Tibial artery (tissue), 4 donors: Measurements from ENCODE around the gene MATN4.

Experiments used
- DNase-seq, 2 donors: peaks; one replicate each; pipeline ENCODE4 v3.0.0-alpha.2; 2019
- H3K27ac ChIP-seq, 2 donors: fragments of 200-600 bp; sonication (generic) in 1 of 2; 1 replicate in 1 of 2; 2 replicates in 1 of 2; pipeline ENCODE4 v1.5.1; 2018 to 2019; ENCODE audit warnings: mild to moderate bottlenecking in 1 of 2
- H3K27me3 ChIP-seq, 2 donors: fragments of 200-600 bp; sonication (generic) in 1 of 2; one replicate each; pipeline versions ENCODE4 v1.5.1 to v1.6.0; 2016 to 2019
- H3K36me3 ChIP-seq, 3 donors: fragments of 200-600 bp; sonication (generic) in 2 of 3; one replicate each; pipeline ENCODE4 v1.5.1; 2016 to 2019; ENCODE audit warnings: mild to moderate bottlenecking in 2 of 3
- H3K4me1 ChIP-seq, 4 donors: fragments of 200-600 bp; sonication (generic) in 2 of 4; 1 replicate in 3 of 4; 2 replicates in 1 of 4; pipeline ENCODE4 v1.5.1; 2016 to 2019
- H3K4me3 ChIP-seq, 2 donors: fragments of 200-600 bp; sonication (generic) in 1 of 2; 1 replicate in 1 of 2; 2 replicates in 1 of 2; pipeline ENCODE4 v1.5.1; 2018 to 2019; ENCODE audit warnings: mild to moderate bottlenecking in 2 of 2
- H3K9me3 ChIP-seq, 3 donors: fragments of 200-600 bp; sonication (generic) in 1 of 3; one replicate each; pipeline ENCODE4 v1.5.1; 2016 to 2019
- CTCF ChIP-seq, 2 experiments: fragments of 200-600 bp in 1 of 2; fragments of 450-650 bp in 1 of 2; IDR thresholded peaks; one replicate each; pipeline ENCODE4 v1.5.1; 2017 to 2019; ENCODE audit warnings: antibody characterized with exemption in 2 of 2, mild to moderate bottlenecking in 1 of 2, moderate library complexity in 1 of 2
- intact Hi-C: fragments of 100-400 bp; cut with DNase I; formaldehyde crosslinking; loops from one replicate; pipeline ENCODE4 v1.15.0; 2023; ENCODE audit warnings: low total_unique reads

The MATN4 gene

DNA sequence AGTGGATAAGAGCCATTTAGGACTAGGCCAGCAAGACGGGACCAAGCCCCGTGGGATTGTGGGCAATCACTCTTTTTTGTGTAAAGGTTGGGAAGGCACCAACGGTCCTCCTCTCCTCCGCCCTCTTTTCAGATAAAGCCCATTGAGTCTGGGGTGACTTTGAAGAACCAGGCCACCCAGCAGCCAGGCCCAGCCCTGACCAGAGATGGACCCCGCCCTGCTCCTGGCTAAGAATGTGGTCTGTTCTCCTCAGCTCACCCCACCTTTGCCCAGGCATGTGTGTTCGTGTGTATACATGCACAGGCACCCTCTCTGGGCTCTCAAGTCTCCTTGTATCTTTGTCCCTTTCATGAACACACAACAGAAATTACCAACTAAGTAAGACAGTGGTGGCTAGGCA, 31.0 kb upstream of the MATN4 start:
- peaks cover 5 to 89% (median 81%) of the 10 kb centered on the region in 4 donors for H3K4me1 ChIP-seq
- H3K9me3 ChIP-seq, result no peaks in the 10 kb centered on the region
- peak in 1 of 2 donors; percentile 51 for DNase-seq
- H3K27me3 ChIP-seq, result no peaks in the 10 kb centered on the region
- no peak for TF ChIP-seq CTCF (IDR thresholded peaks at IDR 0.05)
- intact Hi-C loops, result loop anchor here (5.0 kb wide), 1 partner anchor 737 kb away; no protein-coding TSS in a partner anchor
- no peak overlapping the region for H3K4me3 ChIP-seq
- H3K36me3 ChIP-seq, result peaks cover 3 to 23% (median 15%) of the 10 kb centered on the region in 3 donors
- peak overlapping the region; percentile 86 to 98 for H3K27ac ChIP-seq

GRCh38 chr20:45338121-45339030, 30.3 kb upstream of the MATN4 start:
- Histone ChIP-seq H3K4me1 (peaks cover 5 to 82% (median 74%) of the 10 kb centered on the region in 4 donors), H3K27me3 (no peaks in the 10 kb centered on the region), H3K36me3 (peaks cover 6 to 29% (median 15%) of the 10 kb centered on the region in 3 donors), H3K4me3 (no peak overlapping the region), H3K9me3 (no peaks in the 10 kb centered on the region), H3K27ac (peak overlapping the region; percentile 86 to 98)
- DNase-seq, result peak in 1 of 2 donors; percentile 29
- TF ChIP-seq CTCF (IDR thresholded peaks at IDR 0.05), result no peak
- intact Hi-C loops, result loop anchor here (5.0 kb wide), 1 partner anchor 736 kb away; no protein-coding TSS in a partner anchor

DNA sequence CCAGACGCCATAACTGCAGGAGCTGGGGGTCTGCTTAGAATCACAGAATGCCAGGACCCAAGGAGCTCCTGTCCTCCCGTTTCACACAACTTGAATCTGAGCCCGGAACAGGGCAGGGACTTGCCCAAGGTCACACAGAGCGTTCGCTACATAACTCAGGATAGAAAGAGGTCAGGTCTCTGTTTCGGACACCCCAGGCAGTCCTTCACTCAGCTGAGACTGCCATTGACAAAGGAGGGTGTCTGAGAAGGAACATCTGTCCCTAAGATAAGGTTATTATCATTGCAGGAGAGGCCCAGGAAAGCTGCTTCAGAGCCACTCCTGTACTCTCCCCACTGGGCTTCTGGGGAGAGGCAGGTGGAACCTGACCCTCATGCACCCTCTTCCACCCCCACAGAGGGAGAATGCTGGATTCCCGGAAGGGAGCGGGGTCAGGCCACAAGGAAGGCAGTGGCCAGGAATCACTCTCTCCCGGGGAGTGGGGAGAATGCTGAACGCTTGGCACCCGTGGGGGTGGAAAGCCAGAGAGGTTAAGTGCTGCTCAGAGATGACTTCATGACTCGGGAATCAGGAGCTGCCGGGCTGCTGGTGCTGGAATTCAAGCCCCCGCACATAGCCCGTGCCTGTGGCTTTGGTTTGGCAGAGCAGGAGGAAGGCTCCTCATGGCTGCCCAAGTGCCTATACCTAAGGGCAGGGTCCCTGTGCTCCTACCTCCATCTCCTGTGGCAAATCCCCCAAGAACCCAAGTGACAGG, 29.4 kb upstream of the MATN4 start:
- peaks cover 14 to 37% (median 22%) of the 10 kb centered on the region in 3 donors for H3K36me3 ChIP-seq

DNA sequence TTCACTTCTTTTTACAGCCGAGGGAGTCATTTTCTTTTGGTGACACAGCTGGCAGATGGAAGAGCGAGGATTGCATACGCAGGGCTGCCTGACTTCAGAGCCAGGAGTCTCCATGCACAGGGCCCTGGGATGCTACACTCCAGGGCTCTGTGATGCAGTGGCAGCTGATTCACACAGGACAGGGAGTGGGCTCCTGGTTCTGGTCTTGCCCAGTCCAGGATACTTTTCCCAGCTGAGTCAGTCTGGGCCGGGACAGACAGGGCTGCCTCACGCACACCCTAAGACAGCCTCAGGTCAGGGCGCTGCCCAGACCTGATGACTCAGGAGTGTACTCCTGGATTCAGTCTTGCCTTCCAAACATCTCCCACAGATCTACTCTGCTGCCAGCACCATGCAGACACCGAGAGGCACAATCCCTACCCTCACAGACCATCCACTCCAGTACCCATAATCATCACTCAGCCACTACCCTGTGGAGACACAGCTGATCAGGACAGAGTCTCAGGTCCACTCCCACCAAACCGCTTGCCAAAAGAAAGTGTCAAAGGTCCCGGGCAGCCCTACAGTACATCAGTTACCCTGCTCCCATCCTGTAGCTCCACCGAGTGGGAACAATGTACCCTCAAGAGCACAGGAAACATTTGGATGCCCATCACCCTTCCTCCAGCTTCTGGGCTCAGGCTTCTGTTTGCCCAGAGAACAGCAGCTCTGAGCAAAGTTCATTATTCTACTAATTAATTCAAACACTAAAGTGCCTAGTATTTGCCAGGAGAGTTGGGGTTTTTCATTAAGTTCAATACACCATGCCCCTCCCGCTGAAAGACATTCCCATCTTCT, 28.6 kb upstream of the MATN4 start:
- Histone ChIP-seq H3K4me1 (peaks cover 5 to 66% (median 58%) of the 10 kb centered on the region in 4 donors), H3K27ac (peak overlapping the region; percentile 86 to 98), H3K4me3 (no peak overlapping the region), H3K27me3 (no peaks in the 10 kb centered on the region), H3K36me3 (peaks cover 21 to 45% (median 30%) of the 10 kb centered on the region in 3 donors), H3K9me3 (no peaks in the 10 kb centered on the region)
- no peak for TF ChIP-seq CTCF (IDR thresholded peaks at IDR 0.05)
- peak; percentile 64 to 88 for DNase-seq
- intact Hi-C loops, result loop anchor here (2.0 to 5.0 kb wide), 2 partner anchors 22 to 734 kb away; no protein-coding TSS in a partner anchor

More for the DNA sequence above, 29.4 kb upstream of the MATN4 start:
- Histone ChIP-seq H3K4me1 (peaks cover 5 to 74% (median 65%) of the 10 kb centered on the region in 4 donors), H3K9me3 (no peaks in the 10 kb centered on the region), H3K27ac (peak overlapping the region; percentile 86 to 98), H3K4me3 (no peak overlapping the region), H3K27me3 (no peaks in the 10 kb centered on the region)
- TF ChIP-seq CTCF (IDR thresholded peaks at IDR 0.05), result no peak
- intact Hi-C loops, result loop anchor here (2.0 to 5.0 kb wide), 2 partner anchors 21 to 735 kb away; no protein-coding TSS in a partner anchor
- peak in 1 of 2 donors; percentile 86 for DNase-seq

DNA sequence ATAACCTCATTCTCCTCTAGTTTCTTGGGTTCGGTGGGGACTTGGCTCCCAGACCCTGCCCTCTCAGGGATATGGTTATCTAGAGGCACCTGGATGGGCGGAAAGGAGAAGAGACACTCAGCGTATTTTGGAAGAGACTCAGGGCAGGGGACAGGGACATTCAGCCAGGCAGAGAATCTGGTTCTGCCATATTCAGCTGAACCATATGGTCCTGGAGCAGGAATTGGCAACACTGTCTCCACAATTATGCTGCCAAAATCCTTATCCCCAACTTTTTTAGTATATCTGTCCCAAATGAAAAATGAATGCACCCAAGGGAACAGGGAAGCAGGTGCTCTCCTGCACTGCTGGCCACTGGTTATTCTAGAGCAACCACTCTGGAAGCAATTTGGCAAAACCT, 22.4 kb upstream of the MATN4 start:
- DNase-seq, result no peak
- peaks cover 0 to 12% (median 1%) of the 10 kb centered on the region in 4 donors for H3K4me1 ChIP-seq
- no peak overlapping the region for H3K27ac ChIP-seq
- peaks cover 71 to 99% (median 76%) of the 10 kb centered on the region in 3 donors for H3K36me3 ChIP-seq
- no peaks in the 10 kb centered on the region for H3K9me3 ChIP-seq
- TF ChIP-seq CTCF (IDR thresholded peaks at IDR 0.05), result no peak
- H3K4me3 ChIP-seq, result no peak overlapping the region
- intact Hi-C loops, result no loop called here
- H3K27me3 ChIP-seq, result no peaks in the 10 kb centered on the region
